Measurements from ENCODE around the gene ARHGEF17. TPM values are rescaled to one million over a fixed set of nuclear protein-coding genes. Genes with fewer than 3 reads are reported as not detected.

Gene ARHGEF17
- total and polyA plus RNA-seq, 4 donors = 2.6 to 12.6 (median 5.7) TPM

DNA sequence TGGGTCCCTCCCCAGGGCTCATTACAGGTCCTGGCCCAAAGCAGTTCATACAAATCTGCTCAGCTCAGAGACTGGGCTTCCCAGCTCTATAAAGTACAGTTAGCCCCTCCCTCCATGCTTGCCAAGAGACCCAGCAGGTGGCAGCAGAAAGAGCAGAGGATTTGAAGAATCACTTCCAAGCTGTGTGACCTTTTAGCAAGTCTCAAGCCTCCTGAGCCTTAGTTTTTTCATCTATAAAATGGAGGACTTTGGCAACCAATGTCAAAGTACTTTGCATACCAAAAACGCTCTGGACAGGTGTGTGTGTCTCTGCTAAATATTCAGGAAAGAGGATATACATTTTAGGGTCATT is 94.7 kb downstream of the ARHGEF17 start:
- Histone ChIP-seq H3K9me3 (ENCODE audit: control insufficient read depth in 4 of 4, low read length in 3 of 4) (no peaks in the 10 kb centered on the region), H3K36me3 (ENCODE audit: control insufficient read depth in 4 of 4, insufficient read depth in 3 of 4, low read depth in 1 of 4, low read length in 3 of 4) (peaks cover 0 to 23% (median 7%) of the 10 kb centered on the region in 4 donors), H3K27ac (ENCODE audit: low read depth in 1 of 2, low read length in 2 of 2) (no peak overlapping the region), H3K4me3 (ENCODE audit: low read depth in 1 of 3, low read length in 3 of 3) (no peak overlapping the region), H3K4me1 (ENCODE audit: control insufficient read depth in 4 of 4, insufficient read depth in 4 of 4, low read length in 3 of 4) (no peaks in the 10 kb centered on the region), H3K9ac (ENCODE audit: low read depth in 1 of 2, low read length in 2 of 2) (no peak overlapping the region), H3K27me3 (ENCODE audit: control insufficient read depth in 4 of 4, insufficient read depth in 4 of 4, low read length in 3 of 4) (no peaks in the 10 kb centered on the region)
- no peak for DNase-seq (ENCODE audit: low spot score)
- WGBS = 93% methylated on average over 1 of the region's 1 CpG
- TF ChIP-seq RXRA (IDR thresholded peaks at IDR 0.05) (no peak), FOXA1 (IDR thresholded peaks at IDR 0.05) (no peak), SP1 (IDR thresholded peaks at IDR 0.05) (no peak), EGR1 (IDR thresholded peaks at IDR 0.05; ENCODE audit: low read depth in 2 of 2) (no peak), MAX (IDR thresholded peaks at IDR 0.05) (no peak), RAD21 (IDR thresholded peaks at IDR 0.05) (no peak), JUND (IDR thresholded peaks at IDR 0.05) (no peak), YY1 (IDR thresholded peaks at IDR 0.05) (no peak), CTCF (IDR thresholded peaks at IDR 0.05; ENCODE audit: low read depth, low read length, missing input control) (no peak), HNF4A (conservative IDR thresholded peaks at IDR 0.05) (no peak), ATF3 (IDR thresholded peaks at IDR 0.05) (no peak), FOXA2 (IDR thresholded peaks at IDR 0.05) (no peak)
- TF ChIP-seq, protein P1, sequence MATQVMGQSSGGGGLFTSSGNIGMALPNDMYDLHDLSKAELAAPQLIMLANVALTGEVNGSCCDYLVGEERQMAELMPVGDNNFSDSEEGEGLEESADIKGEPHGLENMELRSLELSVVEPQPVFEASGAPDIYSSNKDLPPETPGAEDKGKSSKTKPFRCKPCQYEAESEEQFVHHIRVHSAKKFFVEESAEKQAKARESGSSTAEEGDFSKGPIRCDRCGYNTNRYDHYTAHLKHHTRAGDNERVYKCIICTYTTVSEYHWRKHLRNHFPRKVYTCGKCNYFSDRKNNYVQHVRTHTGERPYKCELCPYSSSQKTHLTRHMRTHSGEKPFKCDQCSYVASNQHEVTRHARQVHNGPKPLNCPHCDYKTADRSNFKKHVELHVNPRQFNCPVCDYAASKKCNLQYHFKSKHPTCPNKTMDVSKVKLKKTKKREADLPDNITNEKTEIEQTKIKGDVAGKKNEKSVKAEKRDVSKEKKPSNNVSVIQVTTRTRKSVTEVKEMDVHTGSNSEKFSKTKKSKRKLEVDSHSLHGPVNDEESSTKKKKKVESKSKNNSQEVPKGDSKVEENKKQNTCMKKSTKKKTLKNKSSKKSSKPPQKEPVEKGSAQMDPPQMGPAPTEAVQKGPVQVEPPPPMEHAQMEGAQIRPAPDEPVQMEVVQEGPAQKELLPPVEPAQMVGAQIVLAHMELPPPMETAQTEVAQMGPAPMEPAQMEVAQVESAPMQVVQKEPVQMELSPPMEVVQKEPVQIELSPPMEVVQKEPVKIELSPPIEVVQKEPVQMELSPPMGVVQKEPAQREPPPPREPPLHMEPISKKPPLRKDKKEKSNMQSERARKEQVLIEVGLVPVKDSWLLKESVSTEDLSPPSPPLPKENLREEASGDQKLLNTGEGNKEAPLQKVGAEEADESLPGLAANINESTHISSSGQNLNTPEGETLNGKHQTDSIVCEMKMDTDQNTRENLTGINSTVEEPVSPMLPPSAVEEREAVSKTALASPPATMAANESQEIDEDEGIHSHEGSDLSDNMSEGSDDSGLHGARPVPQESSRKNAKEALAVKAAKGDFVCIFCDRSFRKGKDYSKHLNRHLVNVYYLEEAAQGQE (IDR thresholded peaks at IDR 0.05) = no peak

DNA sequence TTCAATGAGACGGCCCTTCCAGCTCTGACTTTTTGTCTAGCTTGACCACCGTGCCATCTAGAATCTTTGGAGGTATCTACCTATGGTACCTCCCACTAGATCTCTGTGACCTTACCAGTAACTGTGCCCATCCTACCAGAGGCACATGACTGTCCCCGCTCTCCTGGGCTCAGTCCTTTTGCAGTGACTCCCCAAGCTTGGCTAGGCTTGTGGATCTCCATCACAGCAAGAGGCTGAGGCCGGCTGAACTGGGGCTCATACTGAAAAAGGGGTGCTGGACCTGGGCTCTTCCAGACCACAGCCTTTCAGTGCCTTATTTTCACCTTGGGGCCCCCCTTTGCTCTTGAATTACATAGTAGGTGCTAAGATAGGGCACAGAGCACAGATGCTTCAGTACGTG is 95.5 kb downstream of the ARHGEF17 start:
- Histone ChIP-seq H3K4me3 (ENCODE audit: low read depth in 1 of 3, low read length in 3 of 3) (no peak overlapping the region), H3K27ac (ENCODE audit: low read depth in 1 of 2, low read length in 2 of 2) (no peak overlapping the region), H3K27me3 (ENCODE audit: control insufficient read depth in 4 of 4, insufficient read depth in 4 of 4, low read length in 3 of 4) (no peaks in the 10 kb centered on the region), H3K36me3 (ENCODE audit: control insufficient read depth in 4 of 4, insufficient read depth in 3 of 4, low read depth in 1 of 4, low read length in 3 of 4) (peaks cover 0 to 23% (median 8%) of the 10 kb centered on the region in 4 donors), H3K9ac (ENCODE audit: low read depth in 1 of 2, low read length in 2 of 2) (no peak overlapping the region), H3K9me3 (ENCODE audit: control insufficient read depth in 4 of 4, low read length in 3 of 4) (no peaks in the 10 kb centered on the region), H3K4me1 (ENCODE audit: control insufficient read depth in 4 of 4, insufficient read depth in 4 of 4, low read length in 3 of 4) (no peaks in the 10 kb centered on the region)
- TF ChIP-seq MAX (IDR thresholded peaks at IDR 0.05) (no peak), HNF4A (conservative IDR thresholded peaks at IDR 0.05) (no peak), NR2F2 (IDR thresholded peaks at IDR 0.05) (no peak), JUND (IDR thresholded peaks at IDR 0.05) (no peak), FOXA2 (IDR thresholded peaks at IDR 0.05) (no peak), RXRA (IDR thresholded peaks at IDR 0.05) (no peak), ZBTB33 (IDR thresholded peaks at IDR 0.05) (no peak), TAF1 (conservative IDR thresholded peaks at IDR 0.05) (no peak), RAD21 (IDR thresholded peaks at IDR 0.05) (no peak), ATF3 (IDR thresholded peaks at IDR 0.05) (no peak), CTCF (IDR thresholded peaks at IDR 0.05; ENCODE audit: low read depth, low read length, missing input control) (no peak), HNF4G (IDR thresholded peaks at IDR 0.05) (no peak), SP1 (IDR thresholded peaks at IDR 0.05) (no peak)
- TF ChIP-seq, protein P1 (IDR thresholded peaks at IDR 0.05) = no peak
- WGBS = 95% methylated on average over 5 of the region's 5 CpGs
- no peak for DNase-seq (ENCODE audit: low spot score)

Measured in liver (tissue), 9 donors.